ENCODE measurements around the gene FCN1. TPM values are rescaled to one million over a fixed set of nuclear protein-coding genes. Genes with fewer than 3 reads are reported as not detected.
"Not testable (repeated sequence)": the region's sequence is repeated elsewhere in the genome, so short reads cannot be mapped to it uniquely, and the experiment has no call there.

FCN1 gene
- total RNA-seq, 2 donors from 2014 or later: 12.4 to 27.8 TPM

DNA sequence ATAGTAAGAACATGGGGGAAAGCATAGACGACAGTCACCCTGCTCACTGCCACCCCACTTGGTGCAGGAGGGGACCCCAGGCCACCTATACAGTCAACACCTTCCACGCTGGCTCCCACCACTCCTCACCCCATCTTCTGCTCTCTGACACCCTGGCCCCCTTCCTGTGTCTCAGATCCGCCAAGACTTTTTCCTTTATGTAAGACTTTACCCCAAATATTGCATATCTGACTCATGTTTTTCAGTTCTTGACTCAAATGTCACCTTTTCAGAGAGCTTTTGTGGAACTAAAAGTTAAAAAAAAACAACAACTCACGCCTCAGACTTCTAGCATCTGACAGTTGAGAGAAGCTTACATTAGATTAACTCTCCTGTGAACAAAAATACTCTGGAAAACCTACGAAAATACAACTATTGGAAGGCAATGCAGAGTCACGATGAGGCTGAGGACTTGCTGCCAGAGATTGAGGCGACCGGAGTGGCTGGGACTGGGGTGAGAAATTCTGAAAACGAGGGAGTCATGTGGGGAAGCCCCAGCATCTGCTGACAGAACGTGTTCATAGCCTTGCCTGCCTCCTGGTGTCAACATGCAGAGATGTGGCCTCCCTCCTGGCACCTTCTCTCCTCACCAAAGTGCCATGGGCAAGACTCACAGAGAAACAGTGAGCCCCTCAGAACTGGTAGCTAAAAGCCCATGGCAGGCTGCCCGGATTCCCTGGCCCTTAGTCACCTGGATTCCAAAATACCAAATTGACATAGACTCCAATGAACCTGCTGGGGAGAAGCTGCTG is 59.5 kb downstream of the FCN1 start:
- ATAC-seq (no peak), DNase-seq (no peak)
- peaks cover 3% of the 10 kb centered on the region for H3K4me1 Mint-ChIP-seq
- no peak overlapping the region for H3K4me3 Mint-ChIP-seq
- H3K27ac Mint-ChIP-seq: no peak overlapping the region
- H3K27me3 Mint-ChIP-seq: peaks cover 12% of the 10 kb centered on the region
- no peaks in the 10 kb centered on the region for H3K9me3 ChIP-seq (ENCODE audit: control insufficient read depth, low read length, poor library complexity, severe bottlenecking)
- no peaks in the 10 kb centered on the region for H3K36me3 Mint-ChIP-seq (ENCODE audit: low read depth)

DNA sequence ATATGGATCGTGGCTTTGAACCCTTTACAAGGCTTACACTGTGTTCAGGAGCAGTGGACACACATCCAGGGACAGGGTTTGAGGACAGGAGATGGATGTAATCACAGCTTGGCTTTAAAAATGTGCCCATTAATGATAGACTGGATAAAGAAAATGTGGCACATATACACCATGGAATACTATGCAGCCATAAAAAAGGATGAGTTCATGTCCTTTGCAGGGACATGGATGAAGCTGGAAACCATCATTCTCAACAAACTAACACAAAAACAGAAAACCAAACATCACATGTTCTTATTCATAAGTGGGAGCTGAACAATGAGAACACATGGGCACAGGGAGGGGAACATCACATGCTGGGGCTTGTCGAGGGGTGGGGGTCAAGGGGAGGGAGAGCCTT is 60.3 kb downstream of the FCN1 start:
- ATAC-seq; H3K4me3 Mint-ChIP-seq; H3K9me3 ChIP-seq (ENCODE audit: control insufficient read depth, low read length, poor library complexity, severe bottlenecking); DNase-seq; H3K36me3 Mint-ChIP-seq (ENCODE audit: low read depth); H3K27ac Mint-ChIP-seq; H3K4me1 Mint-ChIP-seq: not testable (repeated sequence)
- peaks cover 12% of the 10 kb centered on the region for H3K27me3 Mint-ChIP-seq

DNA sequence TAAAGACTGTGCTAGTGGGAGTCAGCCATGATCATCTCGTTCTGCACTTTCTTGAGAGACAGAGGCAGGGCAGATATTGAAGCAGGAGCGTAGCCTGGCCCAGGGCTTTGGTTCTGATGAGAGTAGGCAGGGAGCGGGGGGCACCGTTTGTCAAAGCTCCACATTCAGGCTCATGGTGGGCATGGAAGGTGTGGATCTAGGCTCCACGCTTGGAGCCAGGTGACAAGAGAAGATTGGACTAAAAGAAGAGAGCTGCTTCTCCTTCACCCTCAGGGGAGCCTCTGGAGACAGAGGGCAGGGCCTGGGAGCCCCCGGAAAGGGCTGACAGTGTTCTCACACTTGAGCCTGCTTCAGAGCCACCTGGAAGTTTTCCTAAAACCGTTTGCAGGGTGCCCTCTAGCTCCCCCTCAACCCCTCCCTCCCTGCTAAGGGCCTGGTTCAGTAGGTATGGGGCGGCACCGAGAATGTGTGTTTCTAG is 61.8 kb downstream of the FCN1 start:
- Mint-ChIP-seq H3K27me3 (peaks cover 12% of the 10 kb centered on the region), H3K36me3 (ENCODE audit: low read depth) (no peaks in the 10 kb centered on the region), H3K27ac (no peak overlapping the region), H3K4me1 (peaks cover 3% of the 10 kb centered on the region), H3K4me3 (no peak overlapping the region)
- DNase-seq: no peak
- no peak for ATAC-seq
- H3K9me3 ChIP-seq (ENCODE audit: control insufficient read depth, low read length, poor library complexity, severe bottlenecking): no peaks in the 10 kb centered on the region

Other genes starting within 250 kb of the FCN1 start
- not detected for gene FCN2, start 37.1 kb downstream of the FCN1 start, total RNA-seq
- gene OLFM1, start 169.8 kb upstream of the FCN1 start, total RNA-seq: not detected